GM12872 (cell line): ENCODE data around the gene FGD6.

Experiments
- TF ChIP-seq, protein P1 (sequence below): IDR thresholded peaks from 3 replicates; pipeline ENCODE4 v1.5.1; 2011; ENCODE audit warnings: low read depth, mild to moderate bottlenecking, low read length, moderate library complexity; ENCODE audit not compliant: insufficient read depth

The FGD6 gene

DNA sequence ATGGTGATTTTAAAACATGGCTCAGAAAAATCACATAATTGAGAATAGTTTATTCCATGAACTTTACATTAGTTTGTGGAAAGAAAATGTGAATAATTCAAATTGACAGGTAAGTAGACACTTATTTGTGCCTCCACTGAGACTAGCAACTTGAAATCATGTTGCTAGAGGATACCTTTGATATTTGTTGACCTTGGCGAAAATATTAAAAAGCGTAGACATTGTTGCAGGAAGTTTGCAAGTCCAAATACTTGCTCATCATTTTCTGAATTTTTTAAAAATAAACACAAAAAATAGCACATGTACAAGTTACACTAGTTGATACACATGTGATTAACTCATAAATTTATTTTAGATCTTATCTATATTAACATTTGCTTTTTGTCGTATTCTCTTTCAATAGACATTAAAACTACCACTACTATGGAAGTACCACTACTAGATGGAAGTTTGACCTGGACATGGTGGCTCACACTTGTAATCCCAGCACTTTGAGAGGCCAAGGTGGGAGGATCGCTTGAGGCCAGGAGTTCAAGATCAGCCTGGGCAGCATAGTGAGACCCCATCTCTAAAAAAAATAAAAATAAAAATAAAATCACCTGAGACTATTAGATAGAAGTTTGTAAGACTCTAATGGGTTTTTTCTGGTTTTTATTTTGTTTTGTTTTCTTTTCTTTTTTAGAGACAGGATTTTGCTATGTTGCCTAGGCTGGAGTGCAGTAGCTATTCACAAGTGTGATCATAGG is 24.7 kb upstream of the FGD6 start:
- TF ChIP-seq, protein P1, sequence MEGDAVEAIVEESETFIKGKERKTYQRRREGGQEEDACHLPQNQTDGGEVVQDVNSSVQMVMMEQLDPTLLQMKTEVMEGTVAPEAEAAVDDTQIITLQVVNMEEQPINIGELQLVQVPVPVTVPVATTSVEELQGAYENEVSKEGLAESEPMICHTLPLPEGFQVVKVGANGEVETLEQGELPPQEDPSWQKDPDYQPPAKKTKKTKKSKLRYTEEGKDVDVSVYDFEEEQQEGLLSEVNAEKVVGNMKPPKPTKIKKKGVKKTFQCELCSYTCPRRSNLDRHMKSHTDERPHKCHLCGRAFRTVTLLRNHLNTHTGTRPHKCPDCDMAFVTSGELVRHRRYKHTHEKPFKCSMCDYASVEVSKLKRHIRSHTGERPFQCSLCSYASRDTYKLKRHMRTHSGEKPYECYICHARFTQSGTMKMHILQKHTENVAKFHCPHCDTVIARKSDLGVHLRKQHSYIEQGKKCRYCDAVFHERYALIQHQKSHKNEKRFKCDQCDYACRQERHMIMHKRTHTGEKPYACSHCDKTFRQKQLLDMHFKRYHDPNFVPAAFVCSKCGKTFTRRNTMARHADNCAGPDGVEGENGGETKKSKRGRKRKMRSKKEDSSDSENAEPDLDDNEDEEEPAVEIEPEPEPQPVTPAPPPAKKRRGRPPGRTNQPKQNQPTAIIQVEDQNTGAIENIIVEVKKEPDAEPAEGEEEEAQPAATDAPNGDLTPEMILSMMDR, result no peak

DNA sequence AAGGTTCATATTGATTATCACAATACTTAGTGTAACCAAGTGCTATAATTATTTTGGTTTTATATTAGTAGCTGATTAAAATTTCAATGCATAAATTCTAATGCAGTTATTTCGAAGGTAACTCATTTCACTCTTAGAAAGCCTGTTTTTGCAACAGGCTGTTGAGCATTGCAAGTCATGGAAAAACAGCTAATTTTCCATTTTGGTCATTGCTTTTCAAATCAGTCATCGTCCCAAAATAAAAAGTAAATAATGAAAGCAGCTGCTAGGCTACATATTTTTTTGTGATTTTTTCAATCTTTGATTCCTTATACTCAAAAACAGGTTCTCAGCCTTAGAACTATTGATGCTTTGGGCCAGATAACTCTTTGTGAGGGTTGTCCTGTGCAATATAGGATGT is 23.3 kb upstream of the FGD6 start:
- TF ChIP-seq, protein P1, result no peak

DNA sequence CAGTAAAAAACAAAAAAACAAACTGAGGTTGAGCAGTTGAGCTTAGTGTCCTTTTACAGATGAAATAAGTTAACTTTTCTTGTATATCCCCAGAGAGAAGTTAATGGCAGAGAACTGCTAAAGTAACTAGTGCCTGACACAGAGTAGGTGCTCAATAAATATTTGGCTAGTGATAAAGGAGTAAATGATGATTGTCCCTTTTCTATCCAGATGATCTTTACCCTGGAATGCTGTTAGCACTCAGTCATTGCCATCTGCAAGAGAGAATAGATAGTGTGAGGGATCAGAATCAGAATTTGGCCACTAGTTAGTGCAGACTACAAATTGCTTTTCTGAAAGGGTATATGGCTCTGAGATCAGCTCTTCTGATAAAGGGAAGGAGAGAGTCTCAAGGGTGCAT is 21.9 kb upstream of the FGD6 start:
- TF ChIP-seq, protein P1, result no peak

DNA sequence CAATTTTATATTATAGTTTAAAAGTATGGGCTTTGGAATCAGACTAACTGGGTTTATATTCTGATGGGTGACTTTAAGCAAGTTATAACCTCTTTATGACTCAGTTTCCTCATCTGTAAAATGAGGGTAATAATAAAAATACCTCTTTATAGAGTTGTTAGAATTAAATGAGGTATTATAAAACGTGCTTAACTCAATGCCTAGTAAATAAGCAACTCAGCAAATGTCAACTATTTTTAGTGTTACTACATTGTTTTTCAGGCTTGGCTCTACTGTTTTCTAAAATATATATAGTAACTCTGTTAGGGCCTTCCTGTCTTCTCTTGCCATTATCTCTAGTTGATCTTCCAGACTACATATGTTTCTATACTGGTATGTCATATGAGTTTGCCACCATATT is 20.9 kb upstream of the FGD6 start:
- TF ChIP-seq, protein P1, result no peak

DNA sequence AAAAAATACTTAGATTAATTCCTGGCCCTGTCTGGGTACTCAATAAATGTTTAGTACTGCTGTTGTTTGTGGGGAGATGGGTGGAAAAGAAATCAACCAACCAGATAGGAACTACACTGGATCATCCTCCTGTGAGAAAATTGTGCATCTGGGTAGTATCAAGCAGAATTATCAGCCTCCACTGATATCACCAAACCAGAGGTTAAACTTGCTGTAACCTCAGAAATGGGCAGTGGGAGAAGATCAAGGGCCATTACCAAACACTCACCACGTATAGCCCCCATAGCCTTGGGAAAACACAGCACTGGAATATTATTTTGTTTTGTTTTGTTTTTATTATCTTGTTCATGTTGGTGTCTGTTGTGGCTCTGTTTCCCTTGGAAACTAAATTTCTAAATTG is 20.0 kb upstream of the FGD6 start:
- TF ChIP-seq, protein P1, result no peak

DNA sequence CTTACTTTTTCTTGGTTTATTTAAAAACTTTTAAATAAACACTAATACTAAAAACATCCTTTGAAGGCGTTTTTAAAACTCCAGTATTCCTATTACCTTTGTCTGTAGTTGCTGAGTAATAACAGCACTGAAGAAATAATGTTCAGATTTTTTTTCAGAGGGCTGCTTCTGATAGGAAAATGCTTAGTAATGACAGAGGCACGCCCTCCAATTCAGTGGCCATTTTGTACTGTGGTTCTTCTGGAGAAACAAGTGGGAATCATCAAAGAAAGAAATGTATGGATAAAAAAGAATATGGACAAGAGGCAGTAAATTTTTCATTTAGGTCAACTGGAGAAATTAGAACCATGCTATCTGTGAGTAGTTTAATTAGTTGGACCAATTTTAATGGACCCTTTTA is 13.9 kb upstream of the FGD6 start:
- TF ChIP-seq, protein P1, result no peak

DNA sequence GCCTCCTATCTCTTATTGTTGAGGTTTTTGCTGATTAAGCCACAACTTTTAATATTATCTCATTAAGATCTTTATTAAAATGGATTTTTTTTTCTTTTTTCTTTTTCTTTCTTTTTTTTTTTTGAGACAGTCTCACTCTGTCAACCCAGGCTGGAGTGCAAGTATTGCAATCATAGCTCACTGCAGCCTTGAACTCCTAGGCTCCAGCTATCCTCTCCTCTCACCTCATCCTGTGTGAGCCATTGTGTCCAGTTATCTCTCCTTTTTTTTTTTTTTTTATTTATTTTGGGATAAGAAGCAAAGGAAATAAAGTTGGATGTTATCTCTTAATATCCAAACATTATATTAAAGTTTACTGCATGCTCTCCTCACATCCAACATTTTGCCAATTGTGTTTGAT is 13.0 kb upstream of the FGD6 start:
- TF ChIP-seq, protein P1, result no peak
